DMS79 treated with DMSO at 0.1 percent for 48 hours (cell line): Measurements from ENCODE around the gene TMEM145.
"Not testable (repeated sequence)": the region's sequence is repeated elsewhere in the genome, so short reads cannot be mapped to it uniquely, and the experiment has no call there.

Experiments
- DNase-seq: peaks from one replicate; lab custom pipeline; 2025; lab: John Stamatoyannopoulos, UW

The TMEM145 gene

GRCh38 chr19:42313096-42313839 lies at the start of gene TMEM145:
Gene TMEM145 (plus strand): TSS chr19:42313309. CDS start chr19:42313377, 68 bp downstream.
- peak; percentile 37 for DNase-seq

- not testable (repeated sequence) for DNase-seq
Observed at GRCh38 chr19:42266105-42266504, 47.0 kb upstream of the TMEM145 start.

- not testable (repeated sequence) for DNase-seq
Observed at GRCh38 chr19:42266928-42267603, 46.0 kb upstream of the TMEM145 start.

- peak; percentile 20 for DNase-seq
Observed at GRCh38 chr19:42267644-42268141, 45.4 kb upstream of the TMEM145 start.

- peak; percentile 99 for DNase-seq
Observed at GRCh38 chr19:42268142-42268703, 44.9 kb upstream of the TMEM145 start.

- DNase-seq, result peak; percentile 100
Observed at GRCh38 chr19:42268704-42269477, 44.2 kb upstream of the TMEM145 start, which contains the start of gene CIC. Gene CIC (plus strand): TSS chr19:42269252. CDS start chr19:42271784, 2,532 bp downstream.

- no peak for DNase-seq
Observed at GRCh38 chr19:42269478-42270345, 43.4 kb upstream of the TMEM145 start.

GRCh38 chr19:42270346-42271044 lies 42.6 kb upstream of the TMEM145 start:
- DNase-seq, result peak; percentile 31

- DNase-seq, result no peak
Observed at GRCh38 chr19:42271045-42271419, 42.1 kb upstream of the TMEM145 start.

- no peak for DNase-seq
Observed at GRCh38 chr19:42271861-42272534, 41.1 kb upstream of the TMEM145 start.

GRCh38 chr19:42272535-42272897 lies 40.6 kb upstream of the TMEM145 start:
- no peak for DNase-seq

GRCh38 chr19:42272989-42273406 lies 40.1 kb upstream of the TMEM145 start:
- DNase-seq, result no peak

GRCh38 chr19:42273407-42274064 lies 39.6 kb upstream of the TMEM145 start:
- DNase-seq, result no peak

GRCh38 chr19:42274065-42274682 lies 38.9 kb upstream of the TMEM145 start:
- no peak for DNase-seq

GRCh38 chr19:42275103-42275502 lies 38.0 kb upstream of the TMEM145 start:
- DNase-seq, result no peak

- no peak for DNase-seq
Observed at GRCh38 chr19:42275517-42275916, 37.6 kb upstream of the TMEM145 start.

GRCh38 chr19:42276284-42276683 lies 36.8 kb upstream of the TMEM145 start:
- no peak for DNase-seq

- DNase-seq, result no peak
Observed at GRCh38 chr19:42276821-42277220, 36.3 kb upstream of the TMEM145 start.
